ENCODE results near the gene ZEB1. TPM values are rescaled to one million over a fixed set of nuclear protein-coding genes. Genes with fewer than 3 reads are reported as not detected.
A peak's percentile ranks its signal among the peaks of the same experiment; 100 is the strongest.

The ZEB1 gene
- total RNA-seq, 1 experiment from 2014 or later = 25.3 TPM

GRCh38 chr10:31317171-31317570 is 1.8 kb upstream of the ZEB1 start:
- no peak for DNase-seq (ENCODE audit: low spot score)
- in situ Hi-C loops (cut with HindIII; ENCODE audit: low sequenced_read_pairs) = no loop called here

DNA sequence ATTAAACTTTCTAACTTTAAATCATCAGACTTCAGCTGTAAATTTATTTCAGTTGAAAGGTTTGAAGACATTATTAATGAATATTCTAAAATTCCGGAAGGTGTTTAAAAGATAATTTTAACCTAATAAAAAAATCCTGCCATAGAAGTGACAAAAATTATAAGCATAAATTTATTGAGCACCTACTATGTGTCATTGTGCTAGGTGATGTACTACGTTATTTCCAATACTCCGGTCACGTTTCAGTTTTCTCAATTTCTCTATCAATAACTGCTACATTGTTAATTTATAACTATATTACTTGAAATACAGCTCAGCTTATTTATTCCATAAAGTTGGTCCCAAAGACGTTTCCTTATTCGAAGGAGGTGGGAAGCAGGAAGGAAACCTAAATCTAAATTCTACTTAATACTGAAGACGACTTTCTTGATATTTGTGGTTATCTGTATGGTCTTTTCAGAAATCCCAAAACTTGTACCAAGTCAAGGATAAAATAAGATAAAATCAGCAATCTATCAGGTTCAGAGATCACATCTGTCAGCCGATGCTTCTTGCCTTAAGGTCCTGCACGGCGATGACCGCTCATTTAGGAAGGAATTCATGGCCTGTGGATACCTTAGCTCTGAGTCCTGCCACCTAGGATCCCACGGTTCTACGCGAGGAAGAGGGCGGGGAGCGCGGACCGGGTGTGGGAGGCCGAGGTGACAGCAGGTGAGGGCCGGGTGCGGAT is 1.2 kb upstream of the ZEB1 start:
- no peak for DNase-seq (ENCODE audit: low spot score)
- in situ Hi-C loops (cut with HindIII; ENCODE audit: low sequenced_read_pairs) = no loop called here

GRCh38 chr10:31318382-31318853 is 598 bp upstream of the ZEB1 start:
- in situ Hi-C loops (cut with HindIII; ENCODE audit: low sequenced_read_pairs) = no loop called here
- peak; percentile 56 for DNase-seq (ENCODE audit: low spot score)

GRCh38 chr10:31319602-31320549 is 860 bp downstream of the ZEB1 start:
- in situ Hi-C loops (cut with HindIII; ENCODE audit: low sequenced_read_pairs) = no loop called here
- DNase-seq (ENCODE audit: low spot score) = peak; percentile 44

DNA sequence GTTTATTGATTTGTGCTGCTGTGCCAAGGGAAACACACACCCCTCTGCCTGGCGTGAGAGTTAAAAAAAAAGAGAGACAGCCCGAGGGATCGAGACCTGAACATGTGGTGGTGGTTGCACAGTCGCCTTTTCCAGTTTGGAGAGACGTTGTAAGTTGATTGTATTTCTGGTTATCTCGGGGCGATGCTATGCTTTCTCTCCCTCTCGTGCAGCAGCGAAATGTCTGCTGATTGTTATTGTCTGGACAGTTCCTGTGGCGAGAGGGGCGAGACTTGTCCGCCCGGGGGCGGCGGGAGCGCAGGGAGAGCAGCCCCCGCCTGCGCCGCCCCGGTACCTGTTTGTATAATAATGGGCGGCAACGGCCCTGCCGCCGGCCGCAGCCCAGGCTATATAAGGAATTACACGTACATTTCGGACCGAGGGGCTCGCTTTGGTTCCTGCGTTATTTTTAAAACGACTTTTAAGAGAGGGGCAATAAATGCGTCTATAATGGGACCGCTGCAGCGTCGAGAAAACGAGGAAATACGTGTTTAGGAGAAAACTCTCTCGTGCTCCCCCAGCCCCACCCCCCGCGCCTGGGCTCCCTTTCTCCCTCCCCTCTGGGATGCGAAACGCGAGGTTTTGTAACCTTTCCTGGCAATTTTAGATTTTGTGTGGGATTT is 1.7 kb downstream of the ZEB1 start:
- in situ Hi-C loops (cut with HindIII; ENCODE audit: low sequenced_read_pairs) = no loop called here
- peak; percentile 67 for DNase-seq (ENCODE audit: low spot score)

DNA sequence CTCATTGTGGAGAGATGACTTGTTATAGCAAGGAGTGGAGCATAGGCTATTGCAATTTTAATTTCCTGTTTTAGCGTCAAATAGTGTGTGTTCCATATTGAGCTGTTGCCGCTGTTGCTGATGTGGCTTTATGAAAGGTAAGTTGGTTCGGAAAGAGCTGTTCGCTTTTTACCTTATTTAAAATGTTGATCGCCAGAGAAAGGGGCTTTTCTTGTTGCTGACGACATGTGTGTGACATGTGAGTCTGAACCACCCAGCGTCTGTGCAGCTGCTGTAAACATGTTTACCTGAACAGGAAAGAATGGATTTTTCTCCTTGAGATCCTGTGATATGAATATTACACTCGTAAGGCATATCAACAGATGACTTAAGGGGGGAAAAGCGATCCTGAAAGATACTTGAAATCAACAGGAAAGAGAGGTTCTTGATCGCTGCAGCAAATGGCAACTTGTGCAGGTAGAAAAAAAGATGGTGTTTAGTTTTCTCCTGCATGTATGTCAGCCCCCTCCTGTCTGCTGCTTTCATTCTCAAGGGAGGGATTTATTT is 2.5 kb downstream of the ZEB1 start:
- peak; percentile 73 for DNase-seq (ENCODE audit: low spot score)
- in situ Hi-C loops (cut with HindIII; ENCODE audit: low sequenced_read_pairs) = no loop called here

DNA sequence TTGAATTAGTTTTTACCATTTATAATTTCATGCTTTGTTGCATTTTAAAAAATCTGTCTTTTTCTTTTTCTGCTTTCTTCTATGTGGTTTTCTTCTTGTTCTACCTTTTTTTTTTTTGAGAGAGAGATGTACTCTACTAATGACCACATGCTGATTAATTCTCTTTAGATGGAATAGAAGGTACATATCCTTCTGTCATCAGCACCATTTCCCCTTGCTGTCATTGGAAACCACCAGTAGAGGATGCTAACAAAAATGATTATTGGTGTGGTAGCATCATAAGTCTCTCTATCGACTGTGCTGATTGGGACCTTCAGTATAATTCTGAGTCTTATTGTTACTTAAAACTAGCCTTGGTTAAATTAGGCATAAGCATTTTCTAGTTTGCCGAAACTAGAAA is 3.6 kb downstream of the ZEB1 start:
- DNase-seq (ENCODE audit: low spot score) = peak; percentile 75
- in situ Hi-C loops (cut with HindIII; ENCODE audit: low sequenced_read_pairs) = no loop called here

DNA sequence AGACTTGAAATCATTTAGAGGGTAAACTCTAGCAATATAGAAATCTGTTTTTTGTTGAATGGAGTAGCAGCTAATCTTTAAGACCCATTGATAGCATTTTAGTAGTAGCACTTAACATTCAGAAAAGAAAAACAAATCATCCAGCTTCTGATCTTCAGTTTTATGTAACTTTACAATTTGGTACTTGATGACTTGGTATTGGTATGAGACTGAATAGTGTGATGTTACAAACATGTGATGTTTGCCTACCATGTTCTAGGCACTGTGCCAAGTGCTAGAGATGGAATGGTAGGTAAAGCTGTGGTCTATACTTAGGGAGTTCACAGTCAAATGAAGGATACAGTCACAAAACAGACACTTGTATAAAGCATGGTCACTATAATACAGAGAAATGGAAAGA is 21.3 kb downstream of the ZEB1 start:
- in situ Hi-C loops (cut with HindIII; ENCODE audit: low sequenced_read_pairs) = no loop called here
- DNase-seq (ENCODE audit: low spot score) = no peak

DNA sequence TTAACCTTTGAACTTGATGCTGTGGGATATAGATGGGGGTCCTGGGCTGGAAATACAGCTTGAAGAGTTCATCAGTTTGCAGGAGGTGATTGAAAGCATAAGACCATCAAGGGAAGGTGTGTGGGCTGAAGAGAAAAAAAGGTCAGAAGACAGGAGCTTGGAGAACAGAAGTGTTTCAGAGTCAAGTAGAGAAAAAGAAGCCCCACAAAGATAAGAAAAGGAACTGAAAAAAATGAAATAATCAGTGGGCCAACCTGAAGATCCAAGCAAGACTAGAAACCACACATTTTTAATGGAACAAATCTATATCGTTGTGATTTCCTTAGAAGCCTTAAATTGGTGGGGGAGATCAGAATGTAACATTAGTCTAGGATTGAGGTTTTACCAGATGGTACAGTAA is 22.5 kb downstream of the ZEB1 start:
- no peak for DNase-seq (ENCODE audit: low spot score)
- in situ Hi-C loops (cut with HindIII; ENCODE audit: low sequenced_read_pairs) = no loop called here

GRCh38 chr10:31343009-31343408 is 24.0 kb downstream of the ZEB1 start:
- no peak for DNase-seq (ENCODE audit: low spot score)
- in situ Hi-C loops (cut with HindIII; ENCODE audit: low sequenced_read_pairs) = no loop called here

- no peak for DNase-seq (ENCODE audit: low spot score)
Measured at GRCh38 chr10:31343551-31343950, 24.5 kb downstream of the ZEB1 start.

DNA sequence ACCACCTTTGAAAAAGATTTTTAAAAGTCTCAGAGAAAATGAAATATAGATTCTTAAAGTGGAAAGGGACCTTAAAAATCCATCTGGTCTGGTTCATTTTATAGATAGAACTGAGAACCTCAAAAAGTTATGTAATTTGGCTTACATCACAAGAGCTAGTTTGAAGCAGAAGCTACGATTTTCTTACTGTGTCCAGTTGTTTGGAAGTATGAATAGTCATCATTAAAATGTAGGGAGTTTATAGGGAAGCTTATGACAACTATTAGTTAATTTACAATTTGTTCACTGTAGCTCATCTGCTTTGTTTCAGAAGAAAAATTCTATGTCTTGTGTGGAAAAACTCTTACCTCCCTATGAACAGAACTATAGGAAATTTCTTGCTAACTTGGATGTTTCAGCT is 26.9 kb downstream of the ZEB1 start:
- in situ Hi-C loops (cut with HindIII; ENCODE audit: low sequenced_read_pairs) = no loop called here
- no peak for DNase-seq (ENCODE audit: low spot score)

More at GRCh38 chr10:31343551-31343950, 24.5 kb downstream of the ZEB1 start:
- in situ Hi-C loops (cut with HindIII; ENCODE audit: low sequenced_read_pairs) = no loop called here

DNA sequence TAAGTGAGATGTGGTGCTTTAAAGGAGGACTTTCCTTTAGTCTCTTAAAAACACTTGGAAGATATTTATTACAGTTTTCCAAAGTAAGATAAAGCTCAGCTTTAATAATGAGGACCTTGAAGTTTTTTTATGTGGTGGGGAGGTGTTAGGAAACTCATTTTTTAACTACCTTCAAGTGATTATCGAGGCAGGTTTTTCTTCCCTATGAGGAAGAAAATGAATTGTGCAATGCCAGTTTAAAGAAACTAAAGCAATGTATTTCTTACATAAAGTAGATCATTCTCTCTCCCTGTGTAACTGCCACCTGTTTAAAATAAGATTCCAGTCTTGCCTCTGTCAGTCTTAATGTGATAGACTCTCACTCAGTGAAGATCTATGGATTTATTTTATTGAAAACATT is 27.9 kb downstream of the ZEB1 start:
- DNase-seq (ENCODE audit: low spot score) = no peak
- in situ Hi-C loops (cut with HindIII; ENCODE audit: low sequenced_read_pairs) = no loop called here

DNA sequence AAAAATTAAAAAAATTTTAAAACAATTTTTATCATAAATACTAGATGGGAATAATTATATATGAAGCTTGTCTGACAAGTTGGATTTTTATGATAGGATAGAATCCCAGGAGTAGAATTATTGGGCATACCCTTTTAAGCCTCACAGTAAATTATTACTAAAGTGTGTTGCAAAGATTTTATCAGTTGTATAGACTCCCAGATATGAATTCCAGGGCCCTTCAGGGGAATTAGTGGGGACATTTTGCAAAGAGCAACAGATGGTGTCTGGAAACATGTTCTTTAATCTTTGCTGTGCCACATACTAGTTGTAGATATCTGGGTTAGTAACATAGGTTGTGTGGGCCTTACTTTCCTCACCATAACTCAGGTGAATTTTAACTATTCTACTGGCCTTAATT is 28.7 kb downstream of the ZEB1 start:
- no peak for DNase-seq (ENCODE audit: low spot score)
- in situ Hi-C loops (cut with HindIII; ENCODE audit: low sequenced_read_pairs) = no loop called here

GRCh38 chr10:31350891-31351290 is 31.9 kb downstream of the ZEB1 start:
- in situ Hi-C loops (cut with HindIII; ENCODE audit: low sequenced_read_pairs) = no loop called here
- DNase-seq (ENCODE audit: low spot score) = peak; percentile 38

DNA sequence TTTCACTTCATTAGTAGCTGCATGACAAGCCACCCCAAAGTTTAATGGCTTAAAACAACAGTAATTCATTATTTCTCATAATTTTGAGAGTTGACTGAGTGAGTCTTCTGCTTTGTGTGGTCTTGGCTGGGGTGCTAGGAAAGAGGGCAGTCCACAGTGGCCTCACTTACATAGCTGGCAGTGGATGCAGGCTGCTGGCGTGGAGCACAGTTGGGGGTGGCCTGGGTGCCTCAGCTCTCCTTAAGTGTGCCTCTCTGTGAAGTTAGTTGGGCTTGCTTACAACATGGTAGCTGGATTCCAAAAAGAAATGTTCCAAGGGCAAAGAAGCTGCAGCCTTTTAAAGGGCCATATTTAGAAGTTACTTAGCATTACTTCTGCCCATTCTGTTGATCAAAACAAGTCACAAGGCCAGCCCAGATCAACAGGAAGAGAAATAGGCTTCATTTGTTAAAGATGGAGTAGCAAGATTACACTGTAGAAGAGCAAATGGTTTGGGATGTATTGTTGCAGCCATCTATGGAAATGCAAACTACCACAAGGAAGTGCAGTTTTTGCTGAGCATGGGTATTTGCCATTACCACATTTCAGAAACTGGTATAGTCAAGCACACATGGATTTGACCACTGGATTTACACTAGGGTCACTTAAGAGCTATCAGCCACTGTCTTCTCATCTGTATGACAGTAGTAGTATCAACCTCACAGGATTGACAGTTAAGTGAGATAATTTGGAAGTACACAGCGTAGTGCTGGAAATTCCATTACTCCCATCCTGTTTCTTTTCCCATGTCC is 33.6 kb downstream of the ZEB1 start:
- DNase-seq (ENCODE audit: low spot score) = no peak
- in situ Hi-C loops (cut with HindIII; ENCODE audit: low sequenced_read_pairs) = no loop called here

GRCh38 chr10:31353574-31353973 is 34.6 kb downstream of the ZEB1 start:
- no peak for DNase-seq (ENCODE audit: low spot score)
- in situ Hi-C loops (cut with HindIII; ENCODE audit: low sequenced_read_pairs) = no loop called here

- in situ Hi-C loops (cut with HindIII; ENCODE audit: low sequenced_read_pairs) = no loop called here
- DNase-seq (ENCODE audit: low spot score) = peak; percentile 51
Measured at GRCh38 chr10:31358688-31359330, 39.8 kb downstream of the ZEB1 start.
